HG03159 (cell line): ENCODE measurements around the gene GABRB2.
"Not testable (repeated sequence)": the region's sequence is repeated elsewhere in the genome, so short reads cannot be mapped to it uniquely, and the experiment has no call there.

Experiments
- ATAC-seq: cut with Tn5 transposase; IDR thresholded peaks from one replicate; pipeline ENCODE4 v1.9.1; 2021; ENCODE audit warnings: mild to moderate bottlenecking, moderate library complexity; ENCODE audit not compliant: unreplicated experiment

Gene GABRB2

DNA sequence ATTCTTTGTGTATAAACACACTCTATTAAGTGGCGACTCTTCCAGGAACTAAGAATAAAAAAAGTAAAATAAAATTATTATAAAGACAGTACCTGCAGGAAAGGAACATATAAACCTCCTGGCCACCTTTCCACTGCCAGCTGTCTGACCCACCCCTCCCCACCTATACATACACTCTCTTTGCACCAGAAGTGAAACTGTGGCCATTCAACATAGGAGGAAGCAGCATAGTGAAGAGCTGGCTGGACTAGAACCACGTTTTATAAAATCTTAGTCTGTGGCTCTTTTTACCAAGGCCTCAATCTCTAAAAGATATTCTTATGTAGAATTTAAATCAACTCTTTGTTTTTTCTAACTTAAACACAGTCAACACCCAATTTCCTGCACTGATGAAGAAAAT is 289.6 kb downstream of the GABRB2 start:
- peak; percentile 47 for ATAC-seq

DNA sequence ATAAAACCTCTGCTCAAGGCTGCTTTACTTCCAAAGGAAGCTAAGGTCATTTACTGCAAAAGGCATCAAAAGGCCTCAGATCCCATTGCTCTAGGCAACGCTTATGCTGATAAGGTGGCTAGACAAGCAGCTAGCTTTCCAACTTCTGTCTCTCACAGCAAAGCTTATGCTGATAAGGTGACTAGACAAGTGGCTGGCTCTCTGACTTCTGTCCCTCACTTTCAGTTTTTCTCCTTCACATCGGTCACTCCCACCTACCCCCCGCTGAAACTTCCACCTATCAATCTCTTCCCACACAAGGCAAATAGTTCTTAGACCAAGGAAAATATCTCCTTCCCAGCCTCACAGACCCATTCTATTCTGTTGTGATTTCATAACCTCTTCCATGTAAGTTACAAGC is 293.6 kb downstream of the GABRB2 start:
- not testable (repeated sequence) for ATAC-seq

DNA sequence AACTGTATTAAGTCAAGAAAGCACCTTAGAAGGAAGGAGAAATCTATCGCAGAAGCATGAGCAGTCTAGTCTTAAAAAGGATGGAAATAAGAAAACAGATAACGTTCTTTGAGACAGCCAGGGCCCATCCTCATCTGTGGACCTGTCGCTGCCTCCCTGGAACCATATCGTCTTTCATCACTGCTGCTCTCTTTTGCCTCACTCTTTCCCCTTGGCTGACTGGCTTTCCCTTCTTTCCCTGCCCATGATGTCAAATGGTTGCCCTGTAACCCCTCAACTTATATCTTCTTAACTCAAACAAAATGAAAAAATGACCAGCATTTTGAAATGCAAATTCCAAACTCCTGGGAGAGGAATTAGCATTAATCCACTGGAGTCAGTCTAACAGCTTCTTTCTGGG is 299.8 kb downstream of the GABRB2 start:
- no peak for ATAC-seq

DNA sequence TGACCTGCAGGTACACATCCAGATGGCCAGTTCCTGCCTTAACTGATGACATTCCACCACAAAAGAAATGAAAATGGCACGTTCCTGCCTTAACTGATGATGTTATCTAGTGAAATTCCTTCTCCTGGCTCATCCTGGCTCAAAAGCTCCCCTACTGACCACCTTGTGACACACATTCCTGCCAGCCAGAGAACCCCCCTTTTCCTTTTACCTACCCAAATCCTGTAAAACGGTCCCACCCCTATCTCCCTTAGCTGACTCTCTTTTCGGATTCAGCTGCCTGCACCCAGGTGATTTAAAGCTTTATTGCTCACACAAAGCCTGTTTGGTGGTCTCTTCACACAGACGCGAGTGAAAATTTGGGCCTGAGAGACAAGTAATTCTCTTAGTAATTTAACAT is 300.7 kb downstream of the GABRB2 start:
- ATAC-seq, result not testable (repeated sequence)
